GM18519 (cell line): Measurements from ENCODE around the gene MEI1.

Experiments used
- ATAC-seq: cut with Tn5 transposase; IDR thresholded peaks from one replicate; pipeline ENCODE4 v1.9.1; 2021; ENCODE audit warnings: mild to moderate bottlenecking, moderate library complexity; ENCODE audit not compliant: unreplicated experiment, low FRiP score

The MEI1 gene

GRCh38 chr22:41739576-41739975, 40.3 kb downstream of the MEI1 start:
- no peak for ATAC-seq

- no peak for ATAC-seq
Measured at GRCh38 chr22:41742918-41743317, 43.6 kb downstream of the MEI1 start.

- no peak for ATAC-seq
Measured at GRCh38 chr22:41745968-41746367, 46.7 kb downstream of the MEI1 start.

GRCh38 chr22:41746567-41747400, 47.5 kb downstream of the MEI1 start:
- ATAC-seq = no peak

GRCh38 chr22:41752011-41752970, 53.0 kb downstream of the MEI1 start:
- ATAC-seq = no peak

- ATAC-seq = no peak
Measured at GRCh38 chr22:41753984-41754383, 54.7 kb downstream of the MEI1 start.

GRCh38 chr22:41757502-41757901, 58.2 kb downstream of the MEI1 start:
- ATAC-seq = no peak

GRCh38 chr22:41758231-41758630, 58.9 kb downstream of the MEI1 start:
- no peak for ATAC-seq

- no peak for ATAC-seq
Measured at GRCh38 chr22:41762980-41763779, 63.9 kb downstream of the MEI1 start.

GRCh38 chr22:41766476-41766875, 67.2 kb downstream of the MEI1 start:
- no peak for ATAC-seq

GRCh38 chr22:41768430-41768829, 69.1 kb downstream of the MEI1 start:
- no peak for ATAC-seq

- no peak for ATAC-seq
Measured at GRCh38 chr22:41770715-41771468, 71.6 kb downstream of the MEI1 start.

GRCh38 chr22:41772198-41772597, 72.9 kb downstream of the MEI1 start:
- ATAC-seq = no peak

- no peak for ATAC-seq
Measured at GRCh38 chr22:41772645-41773044, 73.3 kb downstream of the MEI1 start.

GRCh38 chr22:41775338-41775737, 76.0 kb downstream of the MEI1 start:
- ATAC-seq = no peak

GRCh38 chr22:41775976-41776375, 76.7 kb downstream of the MEI1 start:
- ATAC-seq = no peak

- no peak for ATAC-seq
Measured at GRCh38 chr22:41776381-41776780, 77.1 kb downstream of the MEI1 start.

- ATAC-seq = no peak
Measured at GRCh38 chr22:41777749-41778425, 78.6 kb downstream of the MEI1 start.

- no peak for ATAC-seq
Measured at GRCh38 chr22:41779929-41780505, 80.7 kb downstream of the MEI1 start.
